ENCODE measurements around the gene POLR1A.

GRCh38 chr2:86066915-86067314, 38.8 kb downstream of the POLR1A start:
- TF ChIP-seq CTCF (tag by site-specific recombination; IDR thresholded peaks at IDR 0.05) (no peak), FEZF1 (tag by site-specific recombination; IDR thresholded peaks at IDR 0.05) (no peak), ZNF24 (tag by site-specific recombination; IDR thresholded peaks at IDR 0.05) (no peak), ZNF610 (tag by site-specific recombination; IDR thresholded peaks at IDR 0.05; ENCODE audit: borderline replicate concordance) (no peak), YY1 (tag by site-specific recombination; IDR thresholded peaks at IDR 0.05) (no peak), ZNF26 (tag by site-specific recombination; IDR thresholded peaks at IDR 0.05) (no peak), GFI1B (tag by site-specific recombination; IDR thresholded peaks at IDR 0.05) (no peak), ZNF274 (IDR thresholded peaks at IDR 0.05; ENCODE audit: low read length) (no peak), ZNF274 (tag by site-specific recombination; IDR thresholded peaks at IDR 0.05; ENCODE audit: borderline replicate concordance) (no peak), ZNF366 (tag by site-specific recombination; conservative IDR thresholded peaks at IDR 0.05) (no peak), OVOL3 (tag by site-specific recombination; IDR thresholded peaks at IDR 0.05) (no peak), HOXC10 (CRISPR knock-in tag; IDR thresholded peaks at IDR 0.05) (no peak), ZNF449 (tag by site-specific recombination; IDR thresholded peaks at IDR 0.05) (no peak)
